Measurements from ENCODE around the gene GLDN. TPM values are rescaled to one million over a fixed set of nuclear protein-coding genes. Genes with fewer than 3 reads are reported as not detected.

GLDN gene
- total RNA-seq, 4 donors from 2014 or later: 2.2 to 9.9 (median 4.3) TPM

- Histone ChIP-seq H3K9me3 (no peaks in the 10 kb centered on the region), H3K36me3 (no peaks in the 10 kb centered on the region), H3K4me1 (peaks cover 4 to 27% (median 9%) of the 10 kb centered on the region in 4 donors), H3K27me3 (no peaks in the 10 kb centered on the region), H3K4me3 (no peak overlapping the region), H3K27ac (replicated peaks in 1 of 4) (no peak overlapping the region)
- TF ChIP-seq, protein P1, sequence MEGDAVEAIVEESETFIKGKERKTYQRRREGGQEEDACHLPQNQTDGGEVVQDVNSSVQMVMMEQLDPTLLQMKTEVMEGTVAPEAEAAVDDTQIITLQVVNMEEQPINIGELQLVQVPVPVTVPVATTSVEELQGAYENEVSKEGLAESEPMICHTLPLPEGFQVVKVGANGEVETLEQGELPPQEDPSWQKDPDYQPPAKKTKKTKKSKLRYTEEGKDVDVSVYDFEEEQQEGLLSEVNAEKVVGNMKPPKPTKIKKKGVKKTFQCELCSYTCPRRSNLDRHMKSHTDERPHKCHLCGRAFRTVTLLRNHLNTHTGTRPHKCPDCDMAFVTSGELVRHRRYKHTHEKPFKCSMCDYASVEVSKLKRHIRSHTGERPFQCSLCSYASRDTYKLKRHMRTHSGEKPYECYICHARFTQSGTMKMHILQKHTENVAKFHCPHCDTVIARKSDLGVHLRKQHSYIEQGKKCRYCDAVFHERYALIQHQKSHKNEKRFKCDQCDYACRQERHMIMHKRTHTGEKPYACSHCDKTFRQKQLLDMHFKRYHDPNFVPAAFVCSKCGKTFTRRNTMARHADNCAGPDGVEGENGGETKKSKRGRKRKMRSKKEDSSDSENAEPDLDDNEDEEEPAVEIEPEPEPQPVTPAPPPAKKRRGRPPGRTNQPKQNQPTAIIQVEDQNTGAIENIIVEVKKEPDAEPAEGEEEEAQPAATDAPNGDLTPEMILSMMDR (IDR thresholded peaks at IDR 0.05): no peak
- 73% methylated on average over 8 of the region's 8 CpGs for WGBS
- DNase-seq (ENCODE audit: extremely low spot score): no peak
- intact Hi-C loops (cut with DNase I): no loop called here
These were observed 29.0 kb upstream of the GLDN start for GRCh38 chr15:51312166-51313073.

DNA sequence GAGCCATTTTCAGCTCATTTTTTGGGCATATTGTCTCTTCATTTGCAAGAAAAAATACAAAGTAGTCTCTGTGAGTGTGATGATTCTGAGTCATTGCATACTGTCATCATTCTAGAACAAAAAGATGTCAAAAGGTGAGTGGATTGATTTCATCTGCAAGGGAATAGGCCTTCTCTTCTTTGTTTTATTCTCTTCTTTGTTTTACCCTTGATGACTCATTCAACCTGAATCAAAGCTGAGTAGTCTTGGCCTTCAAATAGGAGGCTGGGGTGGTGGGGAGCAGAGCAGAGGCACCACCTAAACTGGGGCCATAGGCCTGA, 28.4 kb upstream of the GLDN start:
- H3K27me3 ChIP-seq: no peaks in the 10 kb centered on the region
- no peaks in the 10 kb centered on the region for H3K36me3 ChIP-seq
- TF ChIP-seq, protein P1 (IDR thresholded peaks at IDR 0.05): no peak
- TF ChIP-seq EP300 (IDR thresholded peaks at IDR 0.05) (no peak), POLR2A (IDR thresholded peaks at IDR 0.05; ENCODE audit: low read depth) (no peak), POLR2AphosphoS5 (IDR thresholded peaks at IDR 0.05) (no peak)
- no peak for DNase-seq (ENCODE audit: extremely low spot score)
- intact Hi-C loops (cut with DNase I): no loop called here
- no peak overlapping the region for H3K27ac ChIP-seq (replicated peaks in 1 of 4)
- no peak overlapping the region for H3K4me3 ChIP-seq
- peaks cover 1 to 21% (median 4%) of the 10 kb centered on the region in 4 donors for H3K4me1 ChIP-seq
- H3K9me3 ChIP-seq: no peaks in the 10 kb centered on the region

DNA sequence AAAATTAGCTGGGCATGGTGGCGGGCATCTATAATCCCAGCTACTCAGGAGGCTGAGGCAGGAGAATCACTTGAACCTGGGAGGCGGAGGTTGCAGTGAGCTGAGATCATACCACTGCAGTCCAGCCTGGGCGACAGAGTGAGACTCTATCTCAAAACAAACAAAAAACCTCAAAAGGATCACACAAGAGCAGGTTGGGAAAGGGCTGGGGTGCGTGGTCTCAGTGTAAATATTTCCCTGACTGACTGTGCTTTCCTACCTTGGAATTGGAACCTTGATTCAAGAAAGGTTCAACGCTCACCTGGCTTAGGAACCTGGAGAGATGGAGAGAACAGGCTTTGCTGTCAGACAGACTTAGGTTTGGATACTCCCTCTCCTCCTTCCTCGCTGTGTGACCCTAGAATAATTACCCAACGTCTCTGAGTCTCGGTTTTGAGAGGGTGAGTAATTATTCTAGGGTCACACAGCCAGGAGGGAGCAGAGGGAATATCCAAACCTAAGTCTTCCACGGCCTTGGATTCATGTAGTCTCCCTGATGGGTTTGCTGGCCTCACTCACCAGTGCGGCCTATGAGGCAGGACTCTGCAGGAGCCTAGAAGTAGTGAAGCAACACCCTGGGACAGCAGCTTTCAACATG, 27.7 kb upstream of the GLDN start:
- H3K36me3 ChIP-seq: no peaks in the 10 kb centered on the region
- 93% methylated on average over 10 of the region's 10 CpGs for WGBS
- intact Hi-C loops (cut with DNase I): no loop called here
- TF ChIP-seq POLR2AphosphoS5 (IDR thresholded peaks at IDR 0.05): no peak
- TF ChIP-seq EP300 (IDR thresholded peaks at IDR 0.05): no peak
- no peak for TF ChIP-seq POLR2A (IDR thresholded peaks at IDR 0.05; ENCODE audit: low read depth)
- TF ChIP-seq, protein P1 (IDR thresholded peaks at IDR 0.05): no peak
- no peak overlapping the region for H3K4me3 ChIP-seq
- H3K27ac ChIP-seq (replicated peaks in 1 of 4): no peak overlapping the region
- no peak for DNase-seq (ENCODE audit: extremely low spot score)
- no peaks in the 10 kb centered on the region for H3K27me3 ChIP-seq
- H3K4me1 ChIP-seq: peaks cover 0 to 15% (median 3%) of the 10 kb centered on the region in 4 donors
- no peaks in the 10 kb centered on the region for H3K9me3 ChIP-seq

DNA sequence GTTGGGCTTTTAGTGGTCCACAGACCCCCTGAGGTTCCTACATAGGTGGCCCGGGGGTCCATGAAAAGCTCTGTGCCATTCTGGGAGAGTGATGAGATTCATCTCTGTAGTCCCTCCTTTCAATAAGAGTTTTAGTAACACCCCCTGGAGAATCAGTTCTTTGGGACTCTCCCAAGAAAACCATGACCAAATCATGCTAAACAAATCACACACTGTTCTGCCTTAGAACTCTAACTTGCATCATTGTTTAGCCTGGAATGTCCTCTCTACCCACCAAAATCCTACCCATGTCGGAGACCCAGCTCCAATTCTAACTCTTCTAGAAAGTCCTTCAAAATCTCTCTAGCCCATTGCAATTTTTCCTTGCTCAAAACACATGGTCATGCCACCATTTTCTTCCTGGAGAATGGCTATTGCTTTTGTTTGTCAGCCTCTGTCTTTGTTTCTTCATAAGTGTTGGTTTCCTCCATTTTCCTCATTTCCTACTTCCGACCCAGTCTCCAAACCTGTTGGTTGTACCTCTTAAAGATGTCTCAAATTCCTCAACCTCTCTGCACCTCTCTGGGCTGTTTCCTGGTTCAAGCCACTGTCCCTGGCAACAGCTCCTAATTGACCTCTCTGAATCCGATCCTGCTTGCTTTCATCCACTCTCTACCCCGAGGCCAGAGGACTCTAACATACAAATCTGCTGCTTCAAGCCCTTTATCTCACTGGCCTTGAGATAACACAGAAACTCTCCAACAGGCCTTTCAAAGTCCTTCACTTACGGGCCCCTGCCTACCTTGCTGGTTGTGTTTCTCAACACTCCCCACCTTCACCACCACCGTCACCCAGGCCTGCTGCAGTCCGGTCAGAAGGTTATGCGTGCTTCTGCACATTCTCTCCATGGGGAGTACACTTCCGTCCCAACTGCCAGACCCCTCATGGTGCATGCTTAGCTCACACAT, 26.8 kb upstream of the GLDN start:
- H3K4me3 ChIP-seq: no peak overlapping the region
- intact Hi-C loops (cut with DNase I): no loop called here
- no peak for DNase-seq (ENCODE audit: extremely low spot score)
- H3K36me3 ChIP-seq: no peaks in the 10 kb centered on the region
- H3K4me1 ChIP-seq: peaks cover 0 to 6% (median 2%) of the 10 kb centered on the region in 4 donors
- no peak overlapping the region for H3K27ac ChIP-seq (replicated peaks in 1 of 4)
- H3K9me3 ChIP-seq: no peaks in the 10 kb centered on the region
- no peaks in the 10 kb centered on the region for H3K27me3 ChIP-seq
- no peak for TF ChIP-seq EP300 (IDR thresholded peaks at IDR 0.05)
- TF ChIP-seq POLR2A (IDR thresholded peaks at IDR 0.05; ENCODE audit: low read depth): no peak
- TF ChIP-seq POLR2AphosphoS5 (IDR thresholded peaks at IDR 0.05): no peak
- TF ChIP-seq, protein P1 (IDR thresholded peaks at IDR 0.05): no peak
- 91% methylated on average over 10 of the region's 10 CpGs for WGBS
